HepG2 (cell line): ENCODE data around the gene SNAPC4. TPM values are rescaled to one million over a fixed set of nuclear protein-coding genes. Genes with fewer than 3 reads are reported as not detected.

Experiments
- FOXJ3 ChIP-seq: sonication (generic); formaldehyde crosslinking; IDR thresholded peaks from 2 replicates; pipeline ENCODE4 v1.4.0; 2020; ENCODE audit warnings: missing genetic modification reagents, mild to moderate bottlenecking, borderline replicate concordance
- FOXM1 ChIP-seq: sonication (generic); formaldehyde crosslinking; IDR thresholded peaks from 2 replicates; pipeline ENCODE4 v1.5.0; 2020; ENCODE audit warnings: missing genetic modification reagents
- FUBP1 ChIP-seq: sonication (generic); formaldehyde crosslinking; IDR thresholded peaks from 2 replicates; pipeline ENCODE4 v1.5.1; 2020; ENCODE audit warnings: missing genetic modification reagents, mild to moderate bottlenecking, borderline replicate concordance
- HIVEP1 ChIP-seq: sonication (generic); formaldehyde crosslinking; IDR thresholded peaks from 2 replicates; pipeline ENCODE4 v1.4.0; 2020; ENCODE audit warnings: mild to moderate bottlenecking, missing genetic modification reagents
- HNF4G ChIP-seq, 2 experiments: sonication (generic) in 1 of 2; formaldehyde crosslinking in 1 of 2; IDR thresholded peaks; 2 replicates each; pipeline versions ENCODE4 v1.4.0 to v1.6.1; 2011 to 2020; ENCODE audit warnings: borderline replicate concordance in 2 of 2, low read depth in 2 of 2, mild to moderate bottlenecking in 2 of 2, low read length in 1 of 2, missing genetic modification reagents in 1 of 2, moderate library complexity in 1 of 2
- ISX ChIP-seq: sonication (generic); formaldehyde crosslinking; conservative IDR thresholded peaks from 2 replicates; pipeline ENCODE4 v1.5.0; 2020; ENCODE audit warnings: missing genetic modification reagents
- NCOA5 ChIP-seq: sonication (generic); formaldehyde crosslinking; IDR thresholded peaks from 2 replicates; pipeline ENCODE4 v1.4.0; 2020; ENCODE audit warnings: missing genetic modification reagents
- TBL1XR1 ChIP-seq: fragments of 150-350 bp; IDR thresholded peaks from 2 replicates; pipeline ENCODE4 v1.6.1; 2014; ENCODE audit warnings: borderline replicate concordance, low read length; ENCODE audit not compliant: partially characterized antibody
- ZBTB38 ChIP-seq: sonication (generic); formaldehyde crosslinking; IDR thresholded peaks from 2 replicates; pipeline ENCODE4 v1.5.1; 2020; ENCODE audit warnings: mild to moderate bottlenecking, missing genetic modification reagents
- ZNF101 ChIP-seq: sonication (generic); formaldehyde crosslinking; IDR thresholded peaks from 2 replicates; pipeline ENCODE4 v1.4.0; 2020; ENCODE audit warnings: mild to moderate bottlenecking, low read depth, missing genetic modification reagents, borderline replicate concordance
- ZNF264 ChIP-seq: sonication (generic); formaldehyde crosslinking; IDR thresholded peaks from 2 replicates; pipeline ENCODE4 v1.4.0; 2020; ENCODE audit warnings: missing genetic modification reagents
- ZNF407 ChIP-seq: sonication (generic); formaldehyde crosslinking; IDR thresholded peaks from one replicate; pipeline ENCODE4 v1.5.1; 2020; ENCODE audit warnings: mild to moderate bottlenecking, missing genetic modification reagents; ENCODE audit errors: not compliant biosample characterization
- ZNF431 ChIP-seq: sonication (generic); formaldehyde crosslinking; IDR thresholded peaks from 2 replicates; pipeline ENCODE4 v1.9.0; 2022; ENCODE audit warnings: missing genetic modification reagents, low read depth, mild to moderate bottlenecking, borderline replicate concordance
- ZNF44 ChIP-seq: sonication (generic); formaldehyde crosslinking; IDR thresholded peaks from 2 replicates; pipeline ENCODE4 v1.5.1; 2020; ENCODE audit warnings: mild to moderate bottlenecking, missing genetic modification reagents
- ZNF737 ChIP-seq: sonication (generic); formaldehyde crosslinking; IDR thresholded peaks from 2 replicates; pipeline ENCODE4 v1.5.0; 2020; ENCODE audit warnings: missing genetic modification reagents, mild to moderate bottlenecking, borderline replicate concordance
- ZSCAN22 ChIP-seq: sonication (generic); formaldehyde crosslinking; IDR thresholded peaks from 2 replicates; pipeline ENCODE4 v1.4.0; 2020; ENCODE audit warnings: mild to moderate bottlenecking, missing genetic modification reagents
- polyA plus RNA-seq, 8 experiments: library from polyadenylated mRNA; depleted of rRNA in 3 of 8; stranded (reverse) in 7 of 8; unstranded in 1 of 8; fragments of >200 nt; fragmentation: Illumina TruSeq in 4 of 8; extraction: Trizol in 4 of 8; gene quantifications; 2 replicates each; pipeline versions ENCODE4 v1.2.1 to v1.2.3, GENCODE V29; 2011 to 2016; ENCODE audit warnings: low read depth in 4 of 8, missing spikeins in 1 of 8, mixed read lengths in 1 of 8; ENCODE audit not compliant: insufficient read depth in 1 of 8
- total RNA-seq, 5 experiments: library from RNA; depleted of rRNA; stranded (reverse); fragments of >200 nt; fragmentation: Illumina TruSeq; extraction: Trizol; gene quantifications; 2 replicates each; pipeline ENCODE4 v1.2.3, GENCODE V29; 2016; ENCODE audit warnings: low read depth in 1 of 5
- TF ChIP-seq, protein P1 (sequence below): sonication (generic); formaldehyde crosslinking; IDR thresholded peaks from 2 replicates; pipeline ENCODE4 v1.8.0; 2023; ENCODE audit warnings: mild to moderate bottlenecking, missing genetic modification reagents

Gene SNAPC4
- total and polyA plus RNA-seq, 2 of the 13 experiments (the other 11 are each of a cell fraction or from before 2014, with no cell fraction given) = 2.0 to 6.0 TPM

- no peak for TF ChIP-seq ZNF407
- no peak for TF ChIP-seq ZNF101
- TF ChIP-seq ZNF264 (CRISPR knock-in tag) = no peak
- no peak for TF ChIP-seq FOXJ3 (CRISPR knock-in tag)
- TF ChIP-seq ZNF431 (CRISPR knock-in tag) = no peak
- no peak for TF ChIP-seq FOXM1 (CRISPR knock-in tag)
- TF ChIP-seq, protein P1, sequence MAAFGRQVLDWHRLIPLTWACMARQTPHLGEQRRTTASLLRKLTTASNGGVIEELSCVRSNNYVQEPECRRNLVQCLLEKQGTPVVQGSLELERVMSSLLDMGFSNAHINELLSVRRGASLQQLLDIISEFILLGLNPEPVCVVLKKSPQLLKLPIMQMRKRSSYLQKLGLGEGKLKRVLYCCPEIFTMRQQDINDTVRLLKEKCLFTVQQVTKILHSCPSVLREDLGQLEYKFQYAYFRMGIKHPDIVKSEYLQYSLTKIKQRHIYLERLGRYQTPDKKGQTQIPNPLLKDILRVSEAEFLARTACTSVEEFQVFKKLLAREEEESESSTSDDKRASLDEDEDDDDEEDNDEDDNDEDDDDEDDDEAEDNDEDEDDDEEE (CRISPR knock-in tag) = 0 out of 2 replicates have a peak, but pooled peaks have one; percentile 30
- TF ChIP-seq HNF4G (IDR thresholded peaks at IDR 0.05; ENCODE audit: borderline replicate concordance, low read depth, low read length) = no peak
- TF ChIP-seq HNF4G (CRISPR knock-in tag; IDR thresholded peaks at IDR 0.05; ENCODE audit: borderline replicate concordance, low read depth) = no peak
- no peak for TF ChIP-seq ISX (CRISPR knock-in tag)
- TF ChIP-seq ZSCAN22 = no peak
- TF ChIP-seq HIVEP1 (CRISPR knock-in tag) = no peak; the same call in 1 of the 2 replicates
- no peak for TF ChIP-seq NCOA5
- TF ChIP-seq ZNF737 (CRISPR knock-in tag) = no peak
- no peak for TF ChIP-seq FUBP1 (CRISPR knock-in tag)
- no peak for TF ChIP-seq ZNF44 (CRISPR knock-in tag)
- 0 out of 2 replicates have a peak, but pooled peaks have one; percentile 15 for TF ChIP-seq ZBTB38 (CRISPR knock-in tag)
- no peak for TF ChIP-seq TBL1XR1
These were observed 38.8 kb upstream of the SNAPC4 start (continued) for GRCh38 chr9:136438548-136439480.
